HepG2 (cell line): ENCODE measurements around the gene MRFAP1L1. TPM values are rescaled to one million over a fixed set of nuclear protein-coding genes. Genes with fewer than 3 reads are reported as not detected.

ENCODE experiments used
- FOXJ3 ChIP-seq: sonication (generic); formaldehyde crosslinking; IDR thresholded peaks from 2 replicates; pipeline ENCODE4 v1.4.0; 2020; ENCODE audit warnings: missing genetic modification reagents, mild to moderate bottlenecking, borderline replicate concordance
- HNF4G ChIP-seq, 2 experiments: sonication (generic) in 1 of 2; formaldehyde crosslinking in 1 of 2; IDR thresholded peaks; 2 replicates each; pipeline versions ENCODE4 v1.4.0 to v1.6.1; 2011 to 2020; ENCODE audit warnings: borderline replicate concordance in 2 of 2, low read depth in 2 of 2, mild to moderate bottlenecking in 2 of 2, low read length in 1 of 2, missing genetic modification reagents in 1 of 2, moderate library complexity in 1 of 2
- KAT2B ChIP-seq: fragments of 150-350 bp; IDR thresholded peaks from 2 replicates; pipeline ENCODE4 v1.6.1; 2014; ENCODE audit warnings: low read depth, low read length, borderline replicate concordance
- KLF15 ChIP-seq: sonication (generic); formaldehyde crosslinking; IDR thresholded peaks from 2 replicates; pipeline ENCODE4 v1.8.1; 2023; ENCODE audit warnings: borderline replicate concordance, mild to moderate bottlenecking, inconsistent platforms, missing genetic modification reagents, mixed read lengths
- MAF1 ChIP-seq: sonication (generic); formaldehyde crosslinking; IDR thresholded peaks from 2 replicates; pipeline ENCODE4 v1.5.0; 2020; ENCODE audit warnings: missing genetic modification reagents, borderline replicate concordance
- NCOA1 ChIP-seq: sonication (generic); formaldehyde crosslinking; IDR thresholded peaks from 2 replicates; pipeline ENCODE4 v1.9.0; 2021; ENCODE audit warnings: missing genetic modification reagents
- SMYD3 ChIP-seq: sonication (generic); formaldehyde crosslinking; IDR thresholded peaks from 2 replicates; pipeline ENCODE4 v1.8.1; 2023; ENCODE audit warnings: mild to moderate bottlenecking, missing genetic modification reagents
- ZNF24 ChIP-seq: fragments of 450-650 bp; IDR thresholded peaks from 2 replicates; pipeline ENCODE4 v1.6.1; 2017; ENCODE audit warnings: antibody characterized with exemption, mild to moderate bottlenecking
- ZNF337 ChIP-seq: sonication (generic); formaldehyde crosslinking; IDR thresholded peaks from 2 replicates; pipeline ENCODE4 v1.5.1; 2020; ENCODE audit warnings: missing genetic modification reagents, low read depth, mild to moderate bottlenecking, borderline replicate concordance
- ZNF550 ChIP-seq: sonication (generic); formaldehyde crosslinking; IDR thresholded peaks from 2 replicates; pipeline ENCODE4 v1.4.0; 2020; ENCODE audit warnings: mild to moderate bottlenecking, missing genetic modification reagents, borderline replicate concordance
- ZNF749 ChIP-seq: sonication (generic); formaldehyde crosslinking; IDR thresholded peaks from 2 replicates; pipeline ENCODE4 v1.8.0; 2022; ENCODE audit warnings: mild to moderate bottlenecking, missing genetic modification reagents, moderate library complexity, borderline replicate concordance
- ZNF841 ChIP-seq: sonication (generic); formaldehyde crosslinking; IDR thresholded peaks from 2 replicates; pipeline ENCODE4 v1.8.1; 2023; ENCODE audit warnings: missing genetic modification reagents, borderline replicate concordance
- polyA plus RNA-seq, 8 experiments: library from polyadenylated mRNA; depleted of rRNA in 3 of 8; stranded (reverse) in 7 of 8; unstranded in 1 of 8; fragments of >200 nt; fragmentation: Illumina TruSeq in 4 of 8; extraction: Trizol in 4 of 8; gene quantifications; 2 replicates each; pipeline versions ENCODE4 v1.2.1 to v1.2.3, GENCODE V29; 2011 to 2016; ENCODE audit warnings: low read depth in 4 of 8, missing spikeins in 1 of 8, mixed read lengths in 1 of 8; ENCODE audit not compliant: insufficient read depth in 1 of 8
- total RNA-seq, 5 experiments: library from RNA; depleted of rRNA; stranded (reverse); fragments of >200 nt; fragmentation: Illumina TruSeq; extraction: Trizol; gene quantifications; 2 replicates each; pipeline ENCODE4 v1.2.3, GENCODE V29; 2016; ENCODE audit warnings: low read depth in 1 of 5
- TF ChIP-seq, protein P1 (sequence below): sonication (generic); formaldehyde crosslinking; IDR thresholded peaks from 2 replicates; pipeline ENCODE4 v1.8.0; 2022; ENCODE audit warnings: mild to moderate bottlenecking, missing genetic modification reagents; ENCODE audit not compliant: insufficient replicate concordance
- TF ChIP-seq, protein P2 (sequence below), 2 experiments: sonication (generic) in 1 of 2; formaldehyde crosslinking in 1 of 2; IDR thresholded peaks; 2 replicates each; pipeline versions ENCODE4 v1.4.0 to v1.6.1; 2018 to 2020; ENCODE audit warnings: missing genetic modification reagents in 2 of 2, borderline replicate concordance in 1 of 2, low read depth in 1 of 2, mild to moderate bottlenecking in 1 of 2, missing biosample characterization in 1 of 2
- TF ChIP-seq, protein P3 (sequence below): sonication (generic); formaldehyde crosslinking; conservative IDR thresholded peaks from 2 replicates; pipeline ENCODE4 v1.4.0; 2020; ENCODE audit warnings: mild to moderate bottlenecking, missing genetic modification reagents, moderate library complexity
- TF ChIP-seq, protein P4 (sequence below): IDR thresholded peaks from 2 replicates; pipeline ENCODE4 v1.6.1; 2016; ENCODE audit warnings: missing compliant biosample characterization, missing genetic modification reagents, borderline replicate concordance

MRFAP1L1 gene
- total and polyA plus RNA-seq, 2 of the 13 experiments (the other 11 are each of a cell fraction or from before 2014, with no cell fraction given): 44.8 to 76.6 TPM

DNA sequence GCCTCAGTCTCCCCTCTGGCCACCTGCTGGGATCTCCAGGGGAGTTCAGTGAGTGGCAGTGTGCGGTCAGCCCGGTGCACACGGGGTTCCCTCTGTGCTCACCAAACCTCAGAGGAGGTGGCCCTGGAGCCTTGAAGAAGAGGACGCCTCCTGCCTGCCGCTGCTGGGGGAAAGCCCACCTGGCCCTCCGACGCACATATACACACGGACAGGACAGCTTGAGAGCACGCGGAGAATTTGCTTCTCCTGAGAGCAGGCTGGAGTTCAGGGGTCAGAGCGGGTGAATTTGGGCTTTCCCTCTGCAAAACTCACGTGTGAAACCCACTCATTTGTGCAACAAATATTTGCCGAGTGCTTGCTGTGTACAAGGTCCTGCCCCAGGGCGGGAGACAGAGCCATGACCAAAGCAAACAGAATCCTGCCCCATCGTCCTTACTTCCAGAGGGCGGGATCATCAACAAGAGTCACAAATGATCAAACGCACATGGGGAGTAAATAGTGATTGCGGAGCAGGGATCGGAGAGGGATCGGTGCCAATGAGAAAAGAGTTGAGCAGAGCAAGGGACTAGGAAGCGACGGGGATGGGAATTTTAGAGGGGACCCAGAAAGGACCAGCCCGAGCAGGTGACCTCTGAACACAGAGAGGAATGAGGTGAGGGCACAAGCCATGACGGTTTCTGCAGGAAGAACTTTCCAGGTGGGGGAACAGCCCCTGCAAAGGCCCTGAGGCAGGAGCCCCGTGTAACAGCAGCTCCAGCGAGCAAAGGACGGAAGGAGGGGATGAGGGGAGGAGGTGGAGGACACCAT, 23.9 kb upstream of the MRFAP1L1 start (continued):
- TF ChIP-seq, protein P1, sequence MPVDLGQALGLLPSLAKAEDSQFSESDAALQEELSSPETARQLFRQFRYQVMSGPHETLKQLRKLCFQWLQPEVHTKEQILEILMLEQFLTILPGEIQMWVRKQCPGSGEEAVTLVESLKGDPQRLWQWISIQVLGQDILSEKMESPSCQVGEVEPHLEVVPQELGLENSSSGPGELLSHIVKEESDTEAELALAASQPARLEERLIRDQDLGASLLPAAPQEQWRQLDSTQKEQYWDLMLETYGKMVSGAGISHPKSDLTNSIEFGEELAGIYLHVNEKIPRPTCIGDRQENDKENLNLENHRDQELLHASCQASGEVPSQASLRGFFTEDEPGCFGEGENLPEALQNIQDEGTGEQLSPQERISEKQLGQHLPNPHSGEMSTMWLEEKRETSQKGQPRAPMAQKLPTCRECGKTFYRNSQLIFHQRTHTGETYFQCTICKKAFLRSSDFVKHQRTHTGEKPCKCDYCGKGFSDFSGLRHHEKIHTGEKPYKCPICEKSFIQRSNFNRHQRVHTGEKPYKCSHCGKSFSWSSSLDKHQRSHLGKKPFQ (CRISPR knock-in tag): peak; percentile 78
- no peak for TF ChIP-seq ZNF24
- TF ChIP-seq ZNF337: no peak
- TF ChIP-seq MAF1 (CRISPR knock-in tag): no peak
- TF ChIP-seq KLF15 (CRISPR knock-in tag): no peak
- TF ChIP-seq FOXJ3 (CRISPR knock-in tag): peak; percentile 89
- 0 out of 2 replicates have a peak, but pooled peaks have one; percentile 56 for TF ChIP-seq ZNF550
- peak; percentile 66; the same call in 1 of the 2 replicates for TF ChIP-seq NCOA1 (CRISPR knock-in tag)
- TF ChIP-seq SMYD3 (CRISPR knock-in tag): 0 out of 2 replicates have a peak, but pooled peaks have one; percentile 65
- TF ChIP-seq, protein P2, sequence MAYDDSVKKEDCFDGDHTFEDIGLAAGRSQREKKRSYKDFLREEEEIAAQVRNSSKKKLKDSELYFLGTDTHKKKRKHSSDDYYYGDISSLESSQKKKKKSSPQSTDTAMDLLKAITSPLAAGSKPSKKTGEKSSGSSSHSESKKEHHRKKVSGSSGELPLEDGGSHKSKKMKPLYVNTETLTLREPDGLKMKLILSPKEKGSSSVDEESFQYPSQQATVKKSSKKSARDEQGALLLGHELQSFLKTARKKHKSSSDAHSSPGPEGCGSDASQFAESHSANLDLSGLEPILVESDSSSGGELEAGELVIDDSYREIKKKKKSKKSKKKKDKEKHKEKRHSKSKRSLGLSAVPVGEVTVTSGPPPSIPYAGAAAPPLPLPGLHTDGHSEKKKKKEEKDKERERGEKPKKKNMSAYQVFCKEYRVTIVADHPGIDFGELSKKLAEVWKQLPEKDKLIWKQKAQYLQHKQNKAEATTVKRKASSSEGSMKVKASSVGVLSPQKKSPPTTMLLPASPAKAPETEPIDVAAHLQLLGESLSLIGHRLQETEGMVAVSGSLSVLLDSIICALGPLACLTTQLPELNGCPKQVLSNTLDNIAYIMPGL (CRISPR knock-in tag; IDR thresholded peaks at IDR 0.05; ENCODE audit: borderline replicate concordance in 1 of 2, low read depth in 1 of 2): peak; percentile 39 to 43; a peak in 1 of 4 replicates
- TF ChIP-seq, protein P3, sequence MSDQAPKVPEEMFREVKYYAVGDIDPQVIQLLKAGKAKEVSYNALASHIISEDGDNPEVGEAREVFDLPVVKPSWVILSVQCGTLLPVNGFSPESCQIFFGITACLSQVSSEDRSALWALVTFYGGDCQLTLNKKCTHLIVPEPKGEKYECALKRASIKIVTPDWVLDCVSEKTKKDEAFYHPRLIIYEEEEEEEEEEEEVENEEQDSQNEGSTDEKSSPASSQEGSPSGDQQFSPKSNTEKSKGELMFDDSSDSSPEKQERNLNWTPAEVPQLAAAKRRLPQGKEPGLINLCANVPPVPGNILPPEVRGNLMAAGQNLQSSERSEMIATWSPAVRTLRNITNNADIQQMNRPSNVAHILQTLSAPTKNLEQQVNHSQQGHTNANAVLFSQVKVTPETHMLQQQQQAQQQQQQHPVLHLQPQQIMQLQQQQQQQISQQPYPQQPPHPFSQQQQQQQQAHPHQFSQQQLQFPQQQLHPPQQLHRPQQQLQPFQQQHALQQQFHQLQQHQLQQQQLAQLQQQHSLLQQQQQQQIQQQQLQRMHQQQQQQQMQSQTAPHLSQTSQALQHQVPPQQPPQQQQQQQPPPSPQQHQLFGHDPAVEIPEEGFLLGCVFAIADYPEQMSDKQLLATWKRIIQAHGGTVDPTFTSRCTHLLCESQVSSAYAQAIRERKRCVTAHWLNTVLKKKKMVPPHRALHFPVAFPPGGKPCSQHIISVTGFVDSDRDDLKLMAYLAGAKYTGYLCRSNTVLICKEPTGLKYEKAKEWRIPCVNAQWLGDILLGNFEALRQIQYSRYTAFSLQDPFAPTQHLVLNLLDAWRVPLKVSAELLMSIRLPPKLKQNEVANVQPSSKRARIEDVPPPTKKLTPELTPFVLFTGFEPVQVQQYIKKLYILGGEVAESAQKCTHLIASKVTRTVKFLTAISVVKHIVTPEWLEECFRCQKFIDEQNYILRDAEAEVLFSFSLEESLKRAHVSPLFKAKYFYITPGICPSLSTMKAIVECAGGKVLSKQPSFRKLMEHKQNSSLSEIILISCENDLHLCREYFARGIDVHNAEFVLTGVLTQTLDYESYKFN (CRISPR knock-in tag): peak; percentile 91
- TF ChIP-seq ZNF841 (CRISPR knock-in tag): no peak
- TF ChIP-seq KAT2B: no peak
- TF ChIP-seq, protein P4, sequence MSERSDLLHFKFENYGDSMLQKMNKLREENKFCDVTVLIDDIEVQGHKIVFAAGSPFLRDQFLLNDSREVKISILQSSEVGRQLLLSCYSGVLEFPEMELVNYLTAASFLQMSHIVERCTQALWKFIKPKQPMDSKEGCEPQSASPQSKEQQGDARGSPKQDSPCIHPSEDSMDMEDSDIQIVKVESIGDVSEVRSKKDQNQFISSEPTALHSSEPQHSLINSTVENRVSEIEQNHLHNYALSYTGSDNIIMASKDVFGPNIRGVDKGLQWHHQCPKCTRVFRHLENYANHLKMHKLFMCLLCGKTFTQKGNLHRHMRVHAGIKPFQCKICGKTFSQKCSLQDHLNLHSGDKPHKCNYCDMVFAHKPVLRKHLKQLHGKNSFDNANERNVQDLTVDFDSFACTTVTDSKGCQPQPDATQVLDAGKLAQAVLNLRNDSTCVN: no peak
- TF ChIP-seq HNF4G (IDR thresholded peaks at IDR 0.05; ENCODE audit: borderline replicate concordance, low read depth, low read length): 0 out of 2 replicates have a peak, but pooled peaks have one; percentile 18
- peak; percentile 31; the same call in 1 of the 2 replicates for TF ChIP-seq HNF4G (CRISPR knock-in tag; IDR thresholded peaks at IDR 0.05; ENCODE audit: borderline replicate concordance, low read depth)
- peak; percentile 64; the same call in 1 of the 2 replicates for TF ChIP-seq ZNF749 (CRISPR knock-in tag)
